Thyroid gland (tissue), 4 donors: ENCODE results near the gene ADAMTS7. TPM values are rescaled to one million over a fixed set of nuclear protein-coding genes. Genes with fewer than 3 reads are reported as not detected.
"Not testable (repeated sequence)": the region's sequence is repeated elsewhere in the genome, so short reads cannot be mapped to it uniquely, and the experiment has no call there.

Experiments used
- DNase-seq, 2 donors: peaks; one replicate each; pipeline ENCODE4 v3.0.0-alpha.2; 2019
- H3K27ac ChIP-seq, 3 donors: fragments of 200-600 bp; sonication (generic); 1 replicate in 2 of 3; 2 replicates in 1 of 3; pipeline ENCODE4 v1.5.1; 2016 to 2019; ENCODE audit warnings: mild to moderate bottlenecking in 1 of 3, moderate library complexity in 1 of 3
- H3K27me3 ChIP-seq: fragments of 200-600 bp; sonication (generic); one replicate; pipeline ENCODE4 v1.5.1; 2019
- H3K36me3 ChIP-seq, 2 donors: fragments of 200-600 bp; sonication (generic); one replicate each; pipeline ENCODE4 v1.5.1; 2016 to 2019
- H3K4me1 ChIP-seq, 2 donors: fragments of 200-600 bp; sonication (generic); one replicate each; pipeline ENCODE4 v1.5.1; 2017 to 2019
- H3K4me3 ChIP-seq, 3 donors: fragments of 200-600 bp; sonication (generic); replicated peaks in 1 of 3; 1 replicate in 2 of 3; 2 replicates in 1 of 3; pipeline ENCODE4 v1.5.1; 2016; ENCODE audit warnings: mild to moderate bottlenecking in 1 of 3
- H3K9me3 ChIP-seq: fragments of 200-600 bp; sonication (generic); one replicate; pipeline ENCODE4 v1.5.1; 2017
- CTCF ChIP-seq, 6 experiments: fragments of 200-600 bp in 3 of 6; fragments of 450-650 bp in 3 of 6; sonication (generic) in 3 of 6; IDR thresholded peaks; one replicate each; pipeline ENCODE4 v1.5.1; 2016 to 2019; ENCODE audit warnings: antibody characterized with exemption in 6 of 6, mild to moderate bottlenecking in 2 of 6, inconsistent platforms in 1 of 6, moderate library complexity in 1 of 6
- POLR2A ChIP-seq, 2 donors: fragments of 450-650 bp; IDR thresholded peaks; one replicate each; pipeline ENCODE4 v1.6.1; 2017; ENCODE audit warnings: antibody characterized with exemption in 2 of 2, mild to moderate bottlenecking in 2 of 2, moderate library complexity in 1 of 2
- WGBS, 2 donors: methylation state at CpG; one replicate each; pipeline ENCODE4 v1.1.5; 2017; 5-methylcytosine and 5-hydroxymethylcytosine counted together
- intact Hi-C: fragments of 100-400 bp; cut with DNase I; formaldehyde crosslinking; loops from one replicate; pipeline ENCODE4 v1.15.1; 2023
- total RNA-seq, 4 donors: library from RNA; depleted of rRNA; stranded (reverse); fragments of >200 nt; gene quantifications; one replicate each; pipeline ENCODE4 v1.2.3, GENCODE V29; 2016

ADAMTS7 gene
- total RNA-seq, 4 donors from 2014 or later, result 0.68 to 2.5 (median 1.8) TPM

GRCh38 chr15:78797951-78798350 lies 13.3 kb downstream of the ADAMTS7 start:
- no peaks in the 10 kb centered on the region for H3K36me3 ChIP-seq
- no peak overlapping the region for H3K4me3 ChIP-seq
- no peak overlapping the region for H3K27ac ChIP-seq
- DNase-seq, result no peak
- no peak for TF ChIP-seq CTCF (IDR thresholded peaks at IDR 0.05)
- peaks cover 0 to 4% of the 10 kb centered on the region in 2 donors for H3K4me1 ChIP-seq
- intact Hi-C loops, result no loop called here
- 82 to 85% methylated on average over 10 to 13 of the region's 13 CpGs for WGBS, 2 donors
- no peaks in the 10 kb centered on the region for H3K9me3 ChIP-seq
- no peaks in the 10 kb centered on the region for H3K27me3 ChIP-seq

- WGBS, 2 donors, result 96 to 97% methylated on average over 10 to 14 of the region's 15 CpGs
- Histone ChIP-seq H3K27me3 (no peaks in the 10 kb centered on the region), H3K4me1 (peaks cover 0 to 4% of the 10 kb centered on the region in 2 donors), H3K9me3 (no peaks in the 10 kb centered on the region), H3K36me3 (no peaks in the 10 kb centered on the region), H3K4me3 (no peak overlapping the region), H3K27ac (no peak overlapping the region)
- no peak for TF ChIP-seq POLR2A (IDR thresholded peaks at IDR 0.05)
- TF ChIP-seq CTCF (IDR thresholded peaks at IDR 0.05), result no peak
- intact Hi-C loops, result no loop called here
- no peak for DNase-seq
Observed at GRCh38 chr15:78796510-78796909, 14.8 kb downstream of the ADAMTS7 start.

DNA sequence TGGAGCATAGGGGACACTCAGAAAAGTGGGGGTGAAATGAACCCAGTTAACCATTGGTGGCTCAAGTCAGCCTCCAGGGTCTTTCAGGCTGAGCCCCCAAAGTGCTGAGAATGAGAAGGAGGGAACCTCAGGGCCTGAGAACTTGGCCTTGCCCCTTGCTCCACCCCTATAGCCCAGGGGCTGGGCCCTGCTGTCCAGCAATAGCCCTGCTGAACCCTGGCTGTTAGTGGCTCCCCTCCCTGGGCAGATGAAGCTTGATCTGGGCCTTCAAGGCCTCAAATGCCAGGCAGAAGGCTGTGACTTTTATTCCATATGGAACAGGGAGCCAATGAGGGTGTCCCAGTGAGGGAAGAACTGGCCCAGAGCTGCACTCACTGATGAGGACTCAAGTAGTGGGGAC lies 16.2 kb downstream of the ADAMTS7 start:
- intact Hi-C loops, result no loop called here
- peaks cover 0 to 4% of the 10 kb centered on the region in 2 donors for H3K4me1 ChIP-seq
- H3K27me3 ChIP-seq, result no peaks in the 10 kb centered on the region
- H3K27ac ChIP-seq, result no peak overlapping the region
- no peaks in the 10 kb centered on the region for H3K36me3 ChIP-seq
- TF ChIP-seq CTCF (IDR thresholded peaks at IDR 0.05) (no peak), POLR2A (IDR thresholded peaks at IDR 0.05) (no peak)
- no peak for DNase-seq
- H3K4me3 ChIP-seq, result no peak overlapping the region
- no peaks in the 10 kb centered on the region for H3K9me3 ChIP-seq

DNA sequence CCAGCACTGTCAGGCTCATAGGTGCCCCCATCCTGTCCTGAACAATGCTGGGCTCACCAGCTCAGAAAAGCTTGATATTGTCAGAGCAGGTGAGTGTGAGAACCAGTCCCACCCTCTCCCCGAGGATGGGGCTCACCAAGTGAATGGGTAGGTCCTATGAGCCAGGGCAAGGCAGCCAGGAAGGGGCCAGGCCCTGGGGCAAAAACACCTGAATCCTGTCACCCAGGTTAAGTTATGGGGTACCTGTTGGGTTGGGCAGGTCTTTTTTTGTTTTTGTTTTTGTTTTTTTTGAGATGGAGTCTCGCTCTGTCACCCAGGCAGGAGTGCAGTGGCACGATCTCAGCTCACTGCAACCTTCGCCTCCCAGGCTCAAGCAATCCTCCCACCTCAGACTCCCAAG lies 16.8 kb downstream of the ADAMTS7 start:
- intact Hi-C loops, result not testable (repeated sequence)

DNA sequence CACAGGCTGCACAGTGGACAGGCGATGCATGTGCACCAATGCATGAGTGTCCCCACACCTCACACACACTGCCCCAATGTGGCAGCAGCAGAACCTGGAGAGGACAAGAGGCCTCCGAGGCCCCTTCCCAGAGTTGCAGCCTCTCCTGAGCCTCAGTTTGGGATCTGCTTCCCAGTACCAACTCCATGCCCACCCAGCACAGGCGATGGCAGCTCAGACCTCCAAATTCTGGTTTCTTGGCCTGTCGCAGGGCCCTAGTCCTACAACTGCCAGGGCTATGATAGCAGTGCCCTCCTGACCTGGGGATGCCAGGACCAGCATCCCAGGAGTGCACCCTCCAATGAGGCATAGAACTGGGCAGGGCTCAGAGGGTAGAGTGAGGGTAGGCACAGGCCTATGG lies 19.9 kb downstream of the ADAMTS7 start:
- Histone ChIP-seq H3K27ac (no peak overlapping the region), H3K9me3 (no peaks in the 10 kb centered on the region), H3K4me3 (no peak overlapping the region), H3K36me3 (no peaks in the 10 kb centered on the region), H3K27me3 (no peaks in the 10 kb centered on the region), H3K4me1 (no peaks in the 10 kb centered on the region)
- DNase-seq, result no peak
- WGBS, 2 donors, result 75 to 100% methylated on average over 1 to 4 of the region's 4 CpGs
- intact Hi-C loops, result no loop called here
- TF ChIP-seq CTCF (IDR thresholded peaks at IDR 0.05), result no peak
- no peak for TF ChIP-seq POLR2A (IDR thresholded peaks at IDR 0.05)

More for the DNA sequence above, 16.8 kb downstream of the ADAMTS7 start:
- H3K4me3 ChIP-seq, H3K27ac ChIP-seq, H3K4me1 ChIP-seq, H3K27me3 ChIP-seq, DNase-seq, H3K9me3 ChIP-seq, H3K36me3 ChIP-seq: not testable (repeated sequence)
- 93 to 95% methylated on average over 4 of the region's 4 CpGs for WGBS, 2 donors

GRCh38 chr15:78790027-78790426 lies 21.2 kb downstream of the ADAMTS7 start:
- TF ChIP-seq POLR2A (IDR thresholded peaks at IDR 0.05) (no peak), CTCF (IDR thresholded peaks at IDR 0.05) (no peak)
- Histone ChIP-seq H3K36me3 (no peaks in the 10 kb centered on the region), H3K27me3 (no peaks in the 10 kb centered on the region), H3K4me3 (no peak overlapping the region), H3K27ac (no peak overlapping the region), H3K4me1 (no peaks in the 10 kb centered on the region), H3K9me3 (no peaks in the 10 kb centered on the region)
- 66 to 79% methylated on average over 4 of the region's 4 CpGs for WGBS, 2 donors
- intact Hi-C loops, result no loop called here
- no peak for DNase-seq
